ENCODE results near the gene KCNN3. TPM values are rescaled to one million over a fixed set of nuclear protein-coding genes. Genes with fewer than 3 reads are reported as not detected.

KCNN3 gene
- total and polyA plus RNA-seq, 2 of the 13 experiments (the other 11 are each of a cell fraction or from before 2014, with no cell fraction given), result not detected

GRCh38 chr1:154911691-154912550 lies 41.8 kb upstream of the KCNN3 start:
- Histone ChIP-seq H3K9ac (ENCODE audit: insufficient read depth, low read depth, low read length) (no peak overlapping the region), H3K27me3 (ENCODE audit: control insufficient read depth in 1 of 2, insufficient read depth in 2 of 2, low read length in 2 of 2) (no peaks in the 10 kb centered on the region), H3K4me2 (ENCODE audit: low read depth, low read length) (no peak overlapping the region), H3K4me3 (replicated peaks in 1 of 3; ENCODE audit: insufficient read depth in 1 of 3, low read depth in 2 of 3, low read length in 3 of 3) (no peak overlapping the region), H4K20me1 (ENCODE audit: insufficient read depth, low read length) (no peaks in the 10 kb centered on the region), H3K4me1 (ENCODE audit: insufficient read depth, low read length) (peaks cover 42% of the 10 kb centered on the region), H2AFZ (ENCODE audit: low read length) (no peak overlapping the region), H3K9me3 (ENCODE audit: low read length) (no peaks in the 10 kb centered on the region), H3K79me2 (ENCODE audit: insufficient read depth, low read length) (no peaks in the 10 kb centered on the region), H3K36me3 (replicated peaks in 1 of 2; ENCODE audit: control insufficient read depth in 1 of 2, insufficient read depth in 2 of 2, low read length in 2 of 2) (no peaks in the 10 kb centered on the region), H3K27ac (ENCODE audit: extremely low read length, insufficient read depth, low read length) (no peak overlapping the region)
- DNase-seq (ENCODE audit: low spot score) (no peak), ATAC-seq (no peak), FAIRE-seq (no peak)
- in situ Hi-C loops (cut with HindIII; ENCODE audit: extremely low pct_ligation_motif_present, low pct_unique_long_range_greater_than_20kb), result no loop called here
- CTCF ChIA-PET (ENCODE audit: low intra/inter-chr PET ratio, low total read pairs), result no interaction called here
- WGBS (ENCODE audit: low lambda C conversion rate), result 44% methylated on average over 5 of the region's 8 CpGs
- intact Hi-C loops (cut with micrococcal nuclease; ENCODE audit: unreplicated experiment), result no loop called here
- BruUV-seq (replicated peaks), result no TSS peak
- POLR2A ChIA-PET, result interaction anchor here (1.5 kb wide), 1 partner anchor 33 kb away, joined by 4 read pairs; no protein-coding TSS in a partner anchor
- no peak for TF ChIP-seq HOXA9 (CRISPR knock-in tag; IDR thresholded peaks at IDR 0.05; ENCODE audit: borderline replicate concordance)
- TF ChIP-seq RNF2 (conservative IDR thresholded peaks at IDR 0.05; ENCODE audit: low read depth), result no peak
- no peak for TF ChIP-seq ZNF777 (CRISPR knock-in tag; IDR thresholded peaks at IDR 0.05)
- TF ChIP-seq SMAD9 (CRISPR knock-in tag; IDR thresholded peaks at IDR 0.05), result no peak
- no peak for TF ChIP-seq SALL1 (CRISPR knock-in tag; IDR thresholded peaks at IDR 0.05)
- no peak for TF ChIP-seq FIP1L1 (IDR thresholded peaks at IDR 0.05; ENCODE audit: borderline replicate concordance, insufficient read depth, low read depth, low read length)
- no peak for TF ChIP-seq U2AF2 (IDR thresholded peaks at IDR 0.05; ENCODE audit: low read depth, low read length)
- TF ChIP-seq KAT8 (CRISPR knock-in tag; IDR thresholded peaks at IDR 0.05), result no peak
- TF ChIP-seq REXO4 (CRISPR knock-in tag; IDR thresholded peaks at IDR 0.05; ENCODE audit: borderline replicate concordance), result no peak
- TF ChIP-seq MXD1 (CRISPR knock-in tag; IDR thresholded peaks at IDR 0.05), result no peak
- no peak for TF ChIP-seq ZNF138 (CRISPR knock-in tag; IDR thresholded peaks at IDR 0.05; ENCODE audit: low read depth)
- TF ChIP-seq ZNF354B (CRISPR knock-in tag; IDR thresholded peaks at IDR 0.05), result no peak
- TF ChIP-seq ZNF407 (CRISPR knock-in tag; IDR thresholded peaks at IDR 0.05; ENCODE audit: not compliant biosample characterization), result no peak
- no peak for TF ChIP-seq ZSCAN5A (CRISPR knock-in tag; IDR thresholded peaks at IDR 0.05; ENCODE audit: borderline replicate concordance)

Measured in HepG2 (cell line).